ENCODE data around the gene PARD3.

GRCh38 chr10:34175121-34175520 is 640.0 kb downstream of the PARD3 start:
- no peak for TF ChIP-seq CTCF (IDR thresholded peaks at IDR 0.05)
- TF ChIP-seq EZH2phosphoT487 (IDR thresholded peaks at IDR 0.05) = no peak

Measured in neural progenitor cell (in vitro differentiated cells).